GM21515 (cell line): ENCODE results near the gene WDR70.
"Not testable (repeated sequence)": the region's sequence is repeated elsewhere in the genome, so short reads cannot be mapped to it uniquely, and the experiment has no call there.

Source experiments
- ATAC-seq: cut with Tn5 transposase; IDR thresholded peaks from one replicate; pipeline ENCODE4 v1.9.1; 2021; ENCODE audit not compliant: unreplicated experiment

The WDR70 gene

DNA sequence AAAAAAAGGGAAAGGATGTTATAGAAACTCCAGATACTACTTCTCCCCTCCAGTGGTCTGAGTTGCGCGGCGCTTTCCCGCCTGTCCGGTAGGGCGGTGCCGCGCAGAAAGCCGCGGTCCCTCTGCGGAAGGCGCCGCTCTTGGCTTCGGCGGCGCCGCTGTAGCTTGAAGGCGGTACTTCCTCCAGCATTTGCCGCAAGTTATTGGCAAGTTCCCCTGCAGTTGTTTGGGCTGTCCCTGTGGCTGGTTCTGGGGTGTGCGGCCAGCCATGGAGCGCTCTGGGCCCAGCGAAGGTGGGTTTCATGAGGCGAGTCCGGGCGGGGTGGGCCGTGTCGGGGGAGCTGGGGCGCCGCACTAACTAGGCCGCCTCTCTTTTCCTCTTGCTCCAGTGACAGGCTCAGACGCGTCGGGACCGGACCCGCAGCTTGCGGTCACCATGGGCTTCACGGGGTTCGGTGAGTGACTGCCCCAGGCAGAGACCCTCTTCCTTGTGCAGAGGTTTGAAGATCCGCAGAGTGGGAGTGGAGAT is at the start of gene WDR70:
WDR70 (plus strand) TSS at position 219 of the 529 bp plus-strand sequence; CDS start at position 269, 50 bp downstream.
- ATAC-seq = peak; percentile 99

DNA sequence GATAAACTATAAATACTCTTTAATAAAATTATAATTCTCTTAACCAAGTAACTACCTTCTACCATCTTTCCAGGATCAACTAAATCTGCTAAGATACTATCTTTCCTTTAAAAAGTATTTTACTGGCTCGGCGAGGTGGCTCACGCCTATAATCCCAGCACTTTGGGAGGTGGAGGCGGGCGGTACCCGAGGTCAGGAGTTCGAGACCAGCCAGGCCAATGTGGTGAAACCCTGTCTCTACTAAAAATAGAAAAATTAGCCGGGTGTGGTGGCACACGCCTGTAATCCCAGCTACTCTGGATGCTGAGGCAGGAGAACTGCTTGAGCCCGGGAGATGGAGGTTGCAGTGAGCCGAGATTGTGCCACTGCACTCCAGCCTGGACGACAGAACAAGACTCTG is 44.4 kb upstream of the WDR70 start:
- not testable (repeated sequence) for ATAC-seq

DNA sequence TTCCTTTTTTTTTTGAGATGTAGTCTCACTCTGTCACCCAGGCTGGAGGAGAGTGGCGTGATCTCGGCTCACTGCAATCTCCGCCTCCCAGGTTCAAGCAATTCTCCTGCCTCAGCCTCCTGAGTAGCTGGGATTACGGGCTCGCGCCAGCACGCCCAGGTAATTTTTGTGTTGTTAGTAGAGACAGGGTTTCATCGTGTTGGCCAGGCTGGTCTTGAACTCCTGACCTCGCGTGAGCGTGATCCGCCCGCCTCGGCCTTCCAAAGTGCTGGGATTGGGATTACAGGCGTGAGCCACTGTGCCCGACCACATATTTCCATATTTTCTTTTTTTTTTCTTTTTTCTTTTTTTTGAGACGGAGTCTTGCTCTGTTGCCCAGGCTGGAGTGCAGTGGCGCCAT is 36.4 kb upstream of the WDR70 start:
- ATAC-seq = not testable (repeated sequence)

DNA sequence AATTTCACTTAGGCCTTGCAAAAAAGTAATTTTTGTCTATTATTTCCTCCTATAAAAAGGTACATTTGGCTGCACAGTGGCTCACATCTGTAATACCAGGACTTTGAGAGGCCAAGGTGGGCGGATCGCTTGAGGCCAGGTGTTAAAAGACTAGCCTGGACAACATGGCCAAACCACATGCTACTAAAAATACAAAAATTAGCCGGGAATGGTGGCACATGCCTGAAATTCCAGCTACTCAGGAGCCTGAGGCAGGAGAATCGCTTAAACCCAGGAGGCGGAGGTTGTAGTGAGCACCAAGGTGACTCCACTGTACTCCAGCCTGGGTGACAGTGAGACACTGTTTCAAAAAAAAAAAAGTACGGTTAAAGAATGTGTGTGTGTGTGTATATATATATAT is 24.0 kb upstream of the WDR70 start:
- ATAC-seq = no peak

DNA sequence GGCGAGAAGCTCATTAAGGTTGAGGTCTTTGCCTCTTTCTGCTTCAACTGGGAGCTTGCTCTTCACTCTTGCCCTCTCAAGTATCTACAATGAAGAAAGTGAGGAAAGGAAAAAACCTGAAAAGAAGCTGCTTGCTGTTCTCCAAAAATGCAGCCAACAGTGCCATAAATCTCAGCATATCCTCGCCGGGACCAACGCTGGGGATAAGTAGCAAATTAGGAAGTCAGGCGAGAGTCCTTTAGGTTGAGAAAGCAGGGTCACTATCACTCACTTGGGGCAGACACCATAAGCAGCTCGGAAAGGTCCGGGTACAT is 8.6 kb upstream of the WDR70 start:
- ATAC-seq = no peak

DNA sequence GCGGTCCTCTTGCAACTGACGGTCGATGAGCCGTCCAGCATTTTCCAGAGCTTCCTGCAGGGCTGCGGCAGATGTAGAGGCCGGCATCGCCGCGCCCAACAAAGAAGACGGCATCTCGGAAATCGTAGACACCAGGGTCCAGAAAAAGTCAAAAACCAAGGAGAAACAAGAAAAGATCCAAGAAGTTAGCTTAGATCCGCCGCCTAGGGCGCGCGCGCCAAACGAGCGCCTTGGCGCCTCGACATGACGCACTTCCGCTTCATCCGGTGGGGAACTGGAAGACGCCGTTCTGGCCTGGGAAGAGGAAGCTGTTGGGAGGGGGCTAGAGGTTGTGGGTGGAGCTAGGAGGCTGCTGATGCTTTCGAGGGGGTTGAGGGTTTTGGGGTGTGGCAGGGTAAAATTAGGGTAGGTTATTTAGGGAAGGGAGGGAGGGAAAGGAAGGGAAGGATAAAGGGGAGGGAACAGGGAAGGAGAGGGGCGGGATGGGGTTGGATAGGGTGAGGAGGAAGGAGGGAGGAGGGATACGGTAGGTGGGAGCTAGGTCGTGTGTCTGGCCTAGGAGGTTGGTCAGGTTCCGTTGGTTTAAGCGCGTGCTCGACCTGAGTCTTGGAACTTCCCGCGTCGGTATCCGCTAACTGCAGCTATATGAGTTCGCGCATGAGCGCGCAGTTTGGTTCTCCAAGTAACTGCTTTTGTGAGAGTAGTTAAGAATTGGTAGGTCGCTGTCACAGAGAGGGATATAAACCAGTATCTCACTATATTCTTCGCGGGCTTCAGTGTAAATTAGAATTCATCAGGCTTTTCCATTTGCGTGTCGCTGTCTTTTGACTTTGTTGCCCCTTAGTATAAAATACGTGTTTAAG is 8.0 kb upstream of the WDR70 start, which contains the start of gene NUP155:
NUP155 (minus strand) TSS at position 243 of the 863 bp plus-strand sequence; CDS start at position 114, 129 bp downstream.
- peak; percentile 94 for ATAC-seq

DNA sequence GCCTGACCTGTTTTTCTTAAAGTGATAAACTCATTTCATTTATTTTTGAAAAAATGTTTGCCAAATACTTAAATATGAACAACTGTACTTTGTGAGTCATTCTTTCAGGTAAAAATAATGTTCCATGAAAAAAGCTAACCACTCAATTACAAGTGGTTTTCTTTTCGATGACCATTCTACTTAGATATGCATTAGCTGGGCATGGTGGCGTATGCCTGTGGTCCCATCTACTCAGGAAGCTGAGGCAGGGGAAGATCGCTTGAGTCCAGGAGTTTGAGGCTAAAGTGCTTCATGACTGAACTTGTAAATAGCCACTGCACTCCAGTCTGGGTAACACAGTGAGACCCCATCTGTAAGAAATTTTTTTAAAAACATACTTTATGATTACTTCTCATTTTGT is 4.0 kb upstream of the WDR70 start:
- ATAC-seq = no peak

DNA sequence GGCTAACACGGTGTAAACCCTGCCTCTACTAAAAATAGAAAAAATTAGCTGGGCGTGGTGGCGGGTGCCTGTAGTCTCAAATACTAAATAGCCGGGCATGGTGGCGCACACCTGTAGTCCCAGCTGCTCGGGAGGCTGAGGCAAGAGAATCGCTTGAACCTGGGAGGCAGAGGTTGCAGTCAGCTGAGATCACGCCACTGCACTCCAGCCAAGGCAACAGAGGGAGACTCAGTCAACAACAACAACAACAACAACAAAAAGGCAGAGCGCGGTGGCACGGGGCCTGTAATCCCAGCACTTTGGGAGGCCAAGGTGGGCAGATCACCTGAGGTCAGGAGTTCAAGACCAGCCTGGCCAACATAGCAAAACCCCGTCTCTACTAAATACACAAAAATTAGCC is 1.1 kb upstream of the WDR70 start:
- ATAC-seq = not testable (repeated sequence)

DNA sequence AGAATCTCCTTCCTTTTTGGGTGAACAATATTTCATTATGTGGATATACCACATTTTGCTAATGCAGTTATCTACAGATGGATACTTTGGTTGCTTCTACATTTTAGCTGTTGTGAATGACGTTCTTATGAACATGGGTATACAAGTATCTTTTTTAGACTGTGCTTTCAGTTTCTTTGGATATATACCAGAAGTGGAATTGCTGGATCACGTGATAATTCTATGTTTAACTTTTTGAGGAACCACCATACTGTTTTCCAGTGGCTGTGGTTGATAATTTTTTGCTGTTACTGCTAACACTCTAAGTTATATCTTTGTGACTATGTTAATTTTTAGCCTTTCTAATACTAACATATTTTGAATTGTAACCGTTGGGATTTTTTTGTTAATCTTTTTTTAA is 12.5 kb downstream of the WDR70 start:
- ATAC-seq = no peak

DNA sequence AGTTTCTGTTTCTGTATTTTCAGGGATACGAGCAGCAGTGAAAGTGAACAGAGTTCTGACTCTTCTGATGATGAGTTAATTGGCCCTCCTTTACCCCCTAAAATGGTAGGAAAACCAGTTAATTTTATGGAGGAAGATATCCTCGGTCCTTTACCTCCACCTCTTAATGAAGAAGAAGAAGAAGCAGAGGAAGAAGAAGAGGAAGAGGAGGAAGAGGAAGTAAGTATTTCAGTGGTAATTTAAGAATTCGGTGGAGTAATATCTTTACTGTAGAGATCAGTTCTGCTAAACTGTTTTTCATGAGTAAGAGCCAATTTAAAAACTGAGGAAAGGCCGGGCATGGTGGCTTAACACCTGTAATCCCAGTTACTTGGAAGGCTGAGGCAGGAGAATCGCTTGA is 17.2 kb downstream of the WDR70 start:
- no peak for ATAC-seq

DNA sequence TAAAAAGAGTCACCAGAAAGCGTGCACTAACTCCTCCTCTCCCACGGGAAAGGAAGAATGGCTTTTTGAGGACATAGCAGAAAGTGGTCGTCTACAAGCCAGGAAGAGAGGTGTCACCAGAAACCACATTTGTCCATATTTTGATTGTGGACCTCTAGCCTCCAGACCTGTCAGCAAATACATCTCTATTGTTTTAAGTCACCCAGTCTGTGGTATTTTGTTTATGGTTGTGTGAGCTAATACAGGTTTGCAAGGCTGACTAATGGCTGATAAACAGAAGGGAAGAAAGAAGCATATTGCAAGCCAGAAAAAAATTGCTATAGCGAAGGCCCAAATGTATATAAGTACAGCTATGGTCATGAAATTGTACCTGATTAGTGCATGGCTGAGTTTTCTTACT is 21.4 kb downstream of the WDR70 start:
- ATAC-seq = no peak

DNA sequence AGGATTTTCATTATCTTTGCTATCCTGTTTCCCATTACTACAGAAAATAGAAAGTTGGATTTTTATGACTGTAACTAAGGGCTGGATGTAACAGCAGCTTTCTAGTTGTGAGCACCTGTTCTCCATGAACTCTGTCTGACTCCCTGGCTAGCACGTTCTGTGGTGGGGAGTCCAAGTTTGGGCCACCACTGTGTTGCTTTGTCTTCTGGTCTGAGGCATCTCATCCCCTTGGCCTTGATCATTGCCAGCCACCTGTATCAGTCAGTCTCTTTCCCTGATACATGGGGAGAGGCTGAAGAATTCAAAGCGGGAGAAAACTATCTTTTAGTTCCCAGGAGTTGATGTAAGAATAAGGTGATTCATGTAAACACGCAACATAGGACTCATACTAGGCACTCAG is 33.4 kb downstream of the WDR70 start:
- ATAC-seq = no peak

DNA sequence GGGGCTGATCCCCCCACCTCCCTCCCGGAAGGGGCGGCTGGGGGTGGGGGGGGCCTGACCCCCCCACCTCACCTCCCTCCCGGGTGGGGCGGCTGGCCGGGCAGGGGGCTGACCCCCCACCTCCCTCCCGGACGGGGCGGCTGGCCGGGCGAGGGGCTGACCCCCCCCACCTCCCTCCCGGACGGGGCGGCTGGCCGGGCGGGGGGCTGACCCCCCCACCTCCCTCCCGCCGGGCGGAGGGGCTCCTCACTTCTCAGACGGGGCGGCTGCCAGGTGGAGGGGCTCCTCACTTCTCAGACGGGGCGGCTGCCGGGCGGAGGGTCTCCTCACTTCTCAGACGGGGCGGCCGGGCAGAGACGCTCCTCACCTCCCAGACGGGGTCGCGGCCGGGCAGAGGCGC is 36.3 kb downstream of the WDR70 start:
- not testable (repeated sequence) for ATAC-seq

DNA sequence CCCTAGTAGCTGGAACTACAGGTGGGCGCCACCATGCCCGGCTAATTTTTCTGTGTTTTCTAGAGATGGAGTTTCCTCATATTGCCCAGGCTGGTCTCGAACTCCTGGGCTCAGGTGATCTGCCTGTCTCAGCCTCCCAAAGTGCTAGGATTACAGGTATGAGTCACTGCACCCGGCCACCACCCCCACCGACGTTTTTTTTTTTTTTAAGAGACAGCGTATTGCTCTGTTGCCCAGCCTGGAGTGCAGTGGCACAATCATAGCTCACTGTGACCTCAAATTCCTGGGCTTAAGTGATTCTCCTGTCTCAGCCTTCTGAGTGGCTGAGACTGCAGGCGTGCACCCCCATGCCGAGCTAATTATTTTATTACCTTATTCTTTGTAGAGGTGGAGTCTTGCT is 38.2 kb downstream of the WDR70 start:
- no peak for ATAC-seq

DNA sequence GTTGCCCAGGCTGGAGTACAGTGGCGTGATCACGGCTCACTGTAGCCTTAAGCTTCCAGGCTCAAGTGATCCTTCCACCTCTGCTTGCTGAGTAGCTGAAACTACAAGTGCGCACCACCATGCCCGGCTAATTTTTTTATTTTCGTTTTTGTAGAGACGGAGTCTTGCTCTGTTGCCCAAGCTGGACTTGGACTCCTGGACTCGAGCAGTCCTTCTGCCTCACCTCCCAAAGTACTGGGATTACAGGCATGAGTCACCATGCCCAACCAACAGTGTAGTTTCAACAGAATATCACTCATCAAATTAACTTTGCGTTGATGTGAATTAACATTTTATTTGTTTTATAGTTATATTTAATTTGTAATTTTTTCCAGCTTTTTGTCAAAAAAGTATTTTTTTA is 45.3 kb downstream of the WDR70 start:
- ATAC-seq = no peak

DNA sequence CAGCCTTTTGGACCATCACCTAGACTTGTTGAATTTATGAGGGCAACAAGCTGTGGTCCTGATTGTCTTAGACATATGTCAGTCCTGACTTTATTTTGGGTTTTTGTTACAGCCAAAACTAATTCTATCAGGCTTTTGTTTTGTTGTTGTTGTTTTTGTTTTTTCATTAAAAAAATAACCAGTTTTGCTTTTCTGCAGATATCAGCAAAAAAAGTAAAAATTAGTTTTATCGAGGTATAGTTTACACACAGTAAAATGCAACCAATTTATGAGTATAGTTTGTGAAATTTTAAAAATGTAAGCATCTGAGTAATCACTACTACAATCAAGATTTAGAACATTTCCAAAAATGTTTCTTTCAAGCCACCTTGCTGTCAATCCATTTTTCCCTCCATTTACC is 48.9 kb downstream of the WDR70 start:
- no peak for ATAC-seq

DNA sequence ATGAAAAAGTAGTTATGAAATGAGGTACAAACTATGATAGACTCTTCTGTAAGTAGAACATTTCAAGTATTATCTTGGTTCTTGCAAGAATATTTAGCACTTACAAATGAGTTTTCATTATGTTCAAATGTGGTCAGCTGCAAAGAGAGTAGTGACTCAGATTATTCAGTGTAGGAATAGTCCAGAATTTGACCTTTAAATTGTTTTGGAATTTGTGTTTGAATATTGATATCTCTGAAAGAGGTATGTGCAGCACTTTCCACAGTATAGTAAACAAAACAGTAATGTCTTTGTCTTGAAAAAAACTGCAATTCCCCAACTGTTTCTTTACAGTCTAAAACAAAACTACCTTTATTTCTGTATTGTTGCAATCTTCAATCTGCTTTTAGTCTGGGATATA is 56.1 kb downstream of the WDR70 start:
- no peak for ATAC-seq

DNA sequence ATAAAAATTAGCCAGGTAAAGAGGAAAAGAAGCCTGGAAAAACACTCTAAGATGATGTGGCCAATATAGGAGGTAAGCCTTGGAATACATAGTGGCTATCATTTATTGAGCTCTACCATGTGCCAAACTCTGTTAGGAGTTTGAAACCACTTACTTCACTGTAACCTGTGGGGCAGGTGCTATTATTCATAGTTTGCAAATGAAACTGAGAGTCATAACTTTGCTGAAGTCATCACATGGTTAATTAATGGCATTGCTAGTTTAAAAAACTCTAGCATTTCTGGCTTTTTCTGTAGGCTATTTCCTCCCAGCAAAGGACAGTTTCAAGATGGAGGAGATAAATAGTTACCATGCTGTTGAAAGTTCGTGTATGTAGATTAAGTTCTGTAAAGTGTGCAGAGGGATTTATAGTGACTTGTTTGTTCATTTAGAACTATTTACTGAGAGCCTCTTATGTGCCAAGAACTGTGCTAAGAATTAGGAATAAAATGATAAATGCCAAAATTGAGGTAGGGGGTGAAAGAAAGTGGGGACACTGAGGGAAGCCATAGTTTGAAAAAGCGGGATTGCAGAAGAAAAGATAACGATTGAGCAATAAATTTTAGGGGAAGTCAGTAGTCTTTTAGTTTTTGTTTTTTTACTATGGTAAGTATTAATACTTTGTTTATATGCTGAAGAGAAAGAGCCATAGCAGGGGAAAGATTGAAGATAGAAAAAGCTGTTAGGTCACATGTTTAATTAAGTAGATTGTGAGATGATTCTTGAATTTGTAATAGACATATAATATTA is 57.2 kb downstream of the WDR70 start:
- ATAC-seq = no peak

DNA sequence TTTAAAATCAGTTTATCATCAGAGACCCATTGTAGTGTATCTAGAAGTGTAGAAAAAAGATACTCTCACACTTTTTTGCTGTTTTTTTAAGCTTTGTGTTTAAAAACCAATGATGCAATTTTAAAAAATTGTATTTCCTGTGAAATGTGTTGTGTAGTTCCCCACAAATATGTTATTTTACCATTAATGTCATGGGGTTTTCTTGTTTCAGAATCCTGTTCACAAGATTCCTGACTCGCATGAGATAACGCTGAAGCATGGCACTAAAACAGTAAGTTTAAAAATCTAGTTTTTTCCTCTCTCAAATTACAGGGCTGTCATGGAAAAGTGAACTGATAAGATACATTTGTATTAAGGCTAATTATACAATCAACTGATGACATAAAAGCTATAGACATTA is 58.6 kb downstream of the WDR70 start:
- ATAC-seq = no peak

DNA sequence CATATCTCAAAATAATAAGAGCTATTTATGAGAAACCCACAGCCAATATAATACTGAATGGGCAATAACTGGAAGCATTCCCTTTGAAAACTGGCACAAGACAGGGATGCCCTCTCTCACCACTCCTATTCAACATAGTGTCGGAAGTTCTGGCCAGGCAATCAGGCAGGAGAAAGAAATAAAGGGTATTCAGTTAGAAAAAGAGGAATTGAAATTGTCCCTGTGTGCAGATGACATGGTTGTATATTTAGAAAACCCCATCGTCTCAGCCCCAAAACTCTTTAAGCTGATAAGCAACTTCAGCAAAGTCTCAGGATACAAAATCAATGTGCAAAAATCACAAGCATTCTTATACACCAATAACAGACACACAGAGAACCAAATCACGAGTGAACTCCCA is 66.7 kb downstream of the WDR70 start:
- not testable (repeated sequence) for ATAC-seq

DNA sequence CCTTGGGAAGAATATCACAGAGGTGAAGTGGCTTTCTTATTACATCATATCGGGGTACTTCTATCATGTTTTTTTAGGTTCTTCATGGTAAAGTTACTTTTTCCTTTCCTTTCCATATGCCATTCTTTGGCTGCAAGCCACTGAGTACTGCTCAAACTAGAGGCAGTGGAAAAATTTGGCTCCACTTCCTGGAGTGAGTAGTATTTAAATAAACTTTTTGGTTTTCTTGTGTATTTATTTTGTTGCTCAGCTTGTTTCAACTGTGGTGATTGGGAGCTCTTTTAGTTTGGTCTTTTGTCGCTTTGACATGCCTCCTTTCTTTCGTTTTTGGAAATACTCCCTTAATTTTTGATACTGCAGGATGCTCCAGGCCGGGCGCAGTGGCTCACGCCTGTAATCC is 69.8 kb downstream of the WDR70 start:
- no peak for ATAC-seq

DNA sequence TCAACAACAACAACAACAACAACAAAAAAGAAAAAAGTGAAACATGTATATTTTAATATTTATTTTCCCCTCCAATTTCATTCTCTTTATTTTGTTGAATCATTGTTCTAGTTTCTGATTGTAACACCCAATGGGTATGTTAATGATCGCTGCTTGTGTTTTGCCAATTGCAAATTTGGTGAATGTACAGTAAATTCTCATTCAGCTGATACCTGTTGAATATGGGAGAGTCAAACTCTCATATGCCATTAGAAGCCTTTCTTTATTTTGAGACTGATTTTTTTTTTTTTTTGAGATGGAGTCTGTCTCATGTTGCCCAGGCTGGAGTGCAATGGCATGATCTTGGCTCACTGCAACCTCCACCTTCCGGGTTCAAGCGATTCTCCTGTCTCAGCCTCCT is 72.9 kb downstream of the WDR70 start:
- ATAC-seq = not testable (repeated sequence)
